CD4-positive, alpha-beta T cell treated with Interleukin-17A for 4 hours (primary cell): ENCODE results near the gene PDYN.

Experiments
- DNase-seq: peaks from one replicate; pipeline ENCODE4 v3.0.0-alpha.2; 2020; ENCODE audit warnings: mixed read lengths

Gene PDYN

GRCh38 chr20:1992359-1993110 lies 1.3 kb downstream of the PDYN start:
- DNase-seq, result no peak

- no peak for DNase-seq
These were observed 6.0 kb downstream of the PDYN start for GRCh38 chr20:1987826-1988225.

- DNase-seq, result no peak
These were observed 10.6 kb downstream of the PDYN start for GRCh38 chr20:1983301-1983700.

GRCh38 chr20:1982686-1983085 lies 11.2 kb downstream of the PDYN start:
- no peak for DNase-seq

GRCh38 chr20:1979106-1979778 lies 14.6 kb downstream of the PDYN start:
- DNase-seq, result no peak

- DNase-seq, result no peak
These were observed 18.6 kb downstream of the PDYN start for GRCh38 chr20:1975291-1975690.

GRCh38 chr20:1973601-1974440 lies 20.0 kb downstream of the PDYN start:
- DNase-seq, result no peak

GRCh38 chr20:1971893-1972586 lies 21.8 kb downstream of the PDYN start:
- no peak for DNase-seq

- no peak for DNase-seq
These were observed 24.9 kb downstream of the PDYN start for GRCh38 chr20:1968964-1969363.

GRCh38 chr20:1965520-1966351 lies 28.1 kb downstream of the PDYN start:
- peak; percentile 77 for DNase-seq

- DNase-seq, result no peak
These were observed 29.0 kb downstream of the PDYN start for GRCh38 chr20:1964659-1965405.

- no peak for DNase-seq
These were observed 29.8 kb downstream of the PDYN start for GRCh38 chr20:1964061-1964460.

- no peak for DNase-seq
These were observed 32.5 kb downstream of the PDYN start for GRCh38 chr20:1961374-1961773.

- no peak for DNase-seq
These were observed 34.7 kb downstream of the PDYN start for GRCh38 chr20:1959156-1959555.

GRCh38 chr20:1958426-1958825 lies 35.4 kb downstream of the PDYN start:
- DNase-seq, result no peak

GRCh38 chr20:1955217-1955616 lies 38.6 kb downstream of the PDYN start:
- no peak for DNase-seq

GRCh38 chr20:1953621-1954020 lies 40.2 kb downstream of the PDYN start:
- no peak for DNase-seq

- DNase-seq, result no peak
These were observed 40.9 kb downstream of the PDYN start for GRCh38 chr20:1952737-1953530.

GRCh38 chr20:1951436-1952115 lies 42.3 kb downstream of the PDYN start:
- no peak for DNase-seq

GRCh38 chr20:1950836-1951235 lies 43.0 kb downstream of the PDYN start:
- DNase-seq, result no peak
